ENCODE measurements around the gene FAM24B. TPM values are rescaled to one million over a fixed set of nuclear protein-coding genes. Genes with fewer than 3 reads are reported as not detected.

Gene FAM24B
- total and polyA plus RNA-seq, 7 donors = 0.46 to 1.1 (median 0.93) TPM; not detected in 1

- Histone ChIP-seq H3K4me3 (no peak overlapping the region), H3K36me3 (ENCODE audit: insufficient read depth in 1 of 2, low read depth in 1 of 2) (no peaks in the 10 kb centered on the region), H3K4me1 (no peaks in the 10 kb centered on the region), H3K27me3 (ENCODE audit: insufficient read depth in 3 of 3, low read length in 2 of 3) (peaks cover 0 to 31% (median 8%) of the 10 kb centered on the region in 3 donors), H3K27ac (no peak overlapping the region), H3K9me3 (no peaks in the 10 kb centered on the region)
- intact Hi-C loops (cut with DNase I) = no loop called here
- no peak for ATAC-seq
- DNase-seq = no peak
- WGBS, 3 donors = 78 to 85% (median 82%) methylated on average over 11 of the region's 11 CpGs
- no peak for TF ChIP-seq CTCF (IDR thresholded peaks at IDR 0.05)
Measured at GRCh38 chr10:122822973-122823690, 56.2 kb downstream of the FAM24B start.

GRCh38 chr10:122821808-122822207, 57.6 kb downstream of the FAM24B start:
- DNase-seq = no peak
- intact Hi-C loops (cut with DNase I) = no loop called here
- Histone ChIP-seq H3K4me1 (no peaks in the 10 kb centered on the region), H3K4me3 (no peak overlapping the region), H3K9me3 (no peaks in the 10 kb centered on the region), H3K27ac (no peak overlapping the region), H3K36me3 (ENCODE audit: insufficient read depth in 1 of 2, low read depth in 1 of 2) (no peaks in the 10 kb centered on the region), H3K27me3 (ENCODE audit: insufficient read depth in 3 of 3, low read length in 2 of 3) (peaks cover 0 to 38% (median 8%) of the 10 kb centered on the region in 3 donors)
- no peak for ATAC-seq
- WGBS, 3 donors = 71 to 78% (median 77%) methylated on average over 3 of the region's 3 CpGs
- no peak for TF ChIP-seq CTCF (IDR thresholded peaks at IDR 0.05)

GRCh38 chr10:122815458-122815857, 63.9 kb downstream of the FAM24B start:
- TF ChIP-seq CTCF (IDR thresholded peaks at IDR 0.05) = no peak
- H3K9me3 ChIP-seq = no peaks in the 10 kb centered on the region
- 59 to 66% (median 64%) methylated on average over 5 of the region's 5 CpGs for WGBS, 3 donors
- H3K4me3 ChIP-seq = no peak overlapping the region
- intact Hi-C loops (cut with DNase I) = no loop called here
- ATAC-seq (no peak), DNase-seq (no peak)
- H3K27me3 ChIP-seq (ENCODE audit: insufficient read depth in 3 of 3, low read length in 2 of 3) = peaks cover 0 to 26% (median 5%) of the 10 kb centered on the region in 3 donors
- H3K4me1 ChIP-seq = no peaks in the 10 kb centered on the region
- no peak overlapping the region for H3K27ac ChIP-seq
- H3K36me3 ChIP-seq (ENCODE audit: insufficient read depth in 1 of 2, low read depth in 1 of 2) = no peaks in the 10 kb centered on the region

- no peak for ATAC-seq
- Histone ChIP-seq H3K4me1 (no peaks in the 10 kb centered on the region), H3K27ac (no peak overlapping the region), H3K4me3 (no peak overlapping the region), H3K27me3 (ENCODE audit: insufficient read depth in 3 of 3, low read length in 2 of 3) (peaks cover 0 to 18% (median 3%) of the 10 kb centered on the region in 3 donors), H3K9me3 (no peaks in the 10 kb centered on the region), H3K36me3 (ENCODE audit: insufficient read depth in 1 of 2, low read depth in 1 of 2) (no peaks in the 10 kb centered on the region)
- no peak for DNase-seq
- 59 to 68% (median 68%) methylated on average over 2 of the region's 2 CpGs for WGBS, 3 donors
- no peak for TF ChIP-seq CTCF (IDR thresholded peaks at IDR 0.05)
- intact Hi-C loops (cut with DNase I) = no loop called here
Measured at GRCh38 chr10:122814493-122814892, 64.9 kb downstream of the FAM24B start.

GRCh38 chr10:122812751-122813150, 66.6 kb downstream of the FAM24B start:
- ATAC-seq (no peak), DNase-seq (no peak)
- no peak for TF ChIP-seq CTCF (IDR thresholded peaks at IDR 0.05)
- H3K27me3 ChIP-seq (ENCODE audit: insufficient read depth in 3 of 3, low read length in 2 of 3) = peaks cover 0 to 3% (median 0%) of the 10 kb centered on the region in 3 donors
- H3K27ac ChIP-seq = no peak overlapping the region
- H3K4me1 ChIP-seq = no peaks in the 10 kb centered on the region
- 59 to 73% (median 65%) methylated on average over 4 of the region's 4 CpGs for WGBS, 3 donors
- no peaks in the 10 kb centered on the region for H3K9me3 ChIP-seq
- H3K36me3 ChIP-seq (ENCODE audit: insufficient read depth in 1 of 2, low read depth in 1 of 2) = no peaks in the 10 kb centered on the region
- no peak overlapping the region for H3K4me3 ChIP-seq
- intact Hi-C loops (cut with DNase I) = no loop called here
